HG02981 (cell line): ENCODE results near the gene KRI1.
A peak's percentile ranks its signal among the peaks of the same experiment; 100 is the strongest.
"Not testable (repeated sequence)": the region's sequence is repeated elsewhere in the genome, so short reads cannot be mapped to it uniquely, and the experiment has no call there.

Experiments
- ATAC-seq: cut with Tn5 transposase; IDR thresholded peaks from one replicate; pipeline ENCODE4 v1.9.1; 2021; ENCODE audit warnings: mild to moderate bottlenecking, moderate library complexity; ENCODE audit not compliant: unreplicated experiment

KRI1 gene

DNA sequence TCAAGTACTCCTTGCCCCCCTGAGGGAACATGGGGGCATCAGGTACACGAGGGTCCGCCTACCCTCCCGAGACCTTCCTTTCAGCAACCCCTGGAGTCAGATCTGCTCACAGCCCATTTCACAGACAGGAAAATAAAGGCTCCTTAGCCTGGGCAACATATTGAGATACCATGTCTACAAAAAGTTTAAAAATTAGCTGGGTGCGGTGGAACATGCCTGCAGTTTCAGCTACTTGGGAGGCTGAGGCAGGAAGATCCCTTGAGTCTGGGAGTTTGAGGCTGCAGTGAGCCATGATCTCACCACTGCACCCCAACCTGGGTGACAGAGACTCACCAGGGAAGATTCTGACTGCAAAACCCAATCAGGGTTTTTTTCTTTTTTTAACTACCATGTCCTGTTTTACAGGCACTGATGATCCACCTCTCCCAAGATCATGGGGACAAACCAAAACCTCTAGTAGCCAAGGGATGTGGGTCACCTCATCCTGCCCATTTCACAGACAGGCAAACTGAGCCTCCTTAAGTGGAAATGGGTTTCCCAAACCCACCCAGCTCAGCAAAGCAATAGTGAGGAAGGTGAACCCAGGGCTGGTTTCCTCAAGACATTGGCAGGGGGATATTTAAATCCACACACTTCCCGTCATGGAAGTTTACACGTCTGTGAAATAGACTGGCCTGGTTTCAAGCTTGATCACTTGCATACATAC, 9.4 kb upstream of the KRI1 start:
- no peak for ATAC-seq

DNA sequence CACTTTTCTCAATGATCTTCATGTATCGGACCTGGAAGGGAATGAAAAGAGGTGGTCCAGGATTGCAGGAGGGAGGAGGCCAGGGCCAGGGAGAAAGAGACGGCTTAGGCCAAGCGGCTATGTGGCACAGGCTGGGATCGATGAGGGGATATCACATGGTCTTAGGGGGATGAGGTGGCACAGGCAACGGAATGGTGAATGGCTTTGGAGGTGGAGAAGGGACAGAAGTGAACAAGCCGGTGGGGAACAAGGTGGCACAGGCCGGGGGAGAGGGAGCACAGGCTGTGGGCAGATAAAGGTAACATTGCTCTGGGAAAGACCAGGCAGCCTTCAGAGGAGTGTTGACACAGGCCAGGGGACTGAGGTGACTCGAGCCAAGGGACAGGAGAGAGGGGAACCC, 8.7 kb upstream of the KRI1 start:
- ATAC-seq: no peak

DNA sequence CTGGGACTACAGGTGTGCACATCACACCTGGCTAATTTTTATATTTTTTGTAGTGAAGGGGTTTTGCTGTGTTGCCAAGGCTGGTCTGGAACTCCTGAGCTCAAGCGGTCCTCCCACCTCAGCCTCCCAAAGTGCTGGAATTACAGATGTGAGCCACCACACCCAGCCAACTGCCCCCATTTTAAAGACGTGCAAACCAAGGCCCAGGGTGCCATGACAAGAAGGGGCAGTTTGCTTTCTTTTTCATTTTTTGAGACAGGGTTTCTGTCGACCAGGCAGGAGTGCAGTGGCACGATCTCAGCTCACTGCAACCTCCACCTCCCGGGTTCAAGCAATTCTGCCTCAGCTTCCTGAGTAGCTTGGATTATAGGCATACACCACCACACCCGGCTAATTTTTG, 8.0 kb upstream of the KRI1 start:
- not testable (repeated sequence) for ATAC-seq

DNA sequence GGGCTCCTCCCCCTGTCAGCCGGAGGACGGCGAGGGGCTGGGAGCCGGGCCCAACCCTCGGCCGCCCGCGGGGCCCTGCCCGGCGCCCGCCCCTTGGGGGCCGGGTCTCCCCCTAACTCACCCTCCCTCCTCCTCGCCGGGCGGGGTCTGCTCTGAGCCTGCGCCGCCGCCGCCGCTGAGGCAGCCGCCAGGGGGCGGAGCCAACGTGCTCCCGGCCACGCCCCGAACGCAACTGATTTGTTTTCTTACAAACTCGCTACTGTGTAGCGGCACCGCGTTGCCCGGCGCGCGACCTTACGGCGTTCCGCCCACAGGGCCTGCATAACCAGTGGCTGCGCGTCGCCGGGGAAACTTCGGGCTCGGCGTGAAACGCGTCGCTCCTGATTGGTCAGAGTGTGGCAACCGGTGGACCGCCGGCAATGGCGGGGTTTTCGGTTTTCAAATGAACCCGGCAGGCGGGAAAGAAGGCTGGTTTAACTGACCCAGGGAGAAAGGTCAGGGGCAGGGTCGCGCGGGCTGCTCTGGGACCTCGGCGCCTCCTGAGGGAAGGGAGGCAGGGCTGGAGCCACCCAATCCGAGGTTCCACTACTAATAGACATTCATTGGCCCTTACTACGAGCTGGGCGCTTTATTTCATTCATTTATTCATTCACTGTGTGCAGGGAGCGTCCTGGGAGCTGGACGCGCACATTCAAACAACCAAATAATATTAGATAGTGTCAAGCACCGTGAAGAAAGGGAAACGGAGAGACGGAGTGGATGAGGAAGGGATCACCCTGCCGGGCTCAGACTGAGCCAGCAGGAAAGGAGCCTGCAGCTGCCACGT, 3.2 kb upstream of the KRI1 start, which contains the start of gene CDKN2D:
TSS of gene CDKN2D (minus strand) at position 154 of the 826 bp plus-strand sequence. CDS start 326 bp downstream, outside the sequence.
- peak; percentile 57 for ATAC-seq

DNA sequence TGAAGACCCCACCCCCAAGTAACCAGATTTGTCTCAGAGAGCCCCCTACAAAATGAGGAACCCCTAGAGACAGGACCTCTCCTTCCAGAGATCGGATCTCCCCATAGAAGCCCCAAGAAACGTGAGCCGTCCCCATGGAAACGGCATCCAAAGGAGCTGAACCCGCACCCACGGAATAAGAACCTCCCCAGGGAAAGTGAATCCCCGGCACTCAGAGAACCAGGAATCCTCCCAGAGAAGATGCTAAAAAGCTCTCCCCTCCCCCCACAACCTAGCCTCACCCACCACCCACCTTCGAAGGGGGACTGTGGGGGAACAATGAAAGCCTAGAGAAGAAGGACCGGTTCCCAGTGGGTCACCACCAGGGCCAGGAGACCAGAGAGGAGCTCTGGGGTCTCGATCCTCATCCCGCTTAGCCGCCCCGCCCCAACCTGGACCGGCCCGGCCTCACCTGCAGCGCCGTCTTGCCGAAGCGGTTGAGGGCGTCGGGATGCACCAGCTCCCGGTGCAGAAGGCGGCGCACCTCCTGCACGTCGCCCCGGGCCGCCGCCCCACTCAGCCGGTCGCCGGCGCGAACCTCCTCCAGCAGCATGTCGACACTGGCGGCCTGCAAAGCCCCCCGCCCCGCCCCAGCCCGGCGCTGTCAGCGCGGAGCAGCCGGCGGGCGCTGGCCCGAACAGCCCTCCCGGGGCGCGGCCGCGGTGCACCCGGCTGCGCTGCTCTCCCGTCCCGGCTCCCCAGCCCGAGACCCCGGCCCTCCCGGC, 2.4 kb upstream of the KRI1 start:
- ATAC-seq: no peak

DNA sequence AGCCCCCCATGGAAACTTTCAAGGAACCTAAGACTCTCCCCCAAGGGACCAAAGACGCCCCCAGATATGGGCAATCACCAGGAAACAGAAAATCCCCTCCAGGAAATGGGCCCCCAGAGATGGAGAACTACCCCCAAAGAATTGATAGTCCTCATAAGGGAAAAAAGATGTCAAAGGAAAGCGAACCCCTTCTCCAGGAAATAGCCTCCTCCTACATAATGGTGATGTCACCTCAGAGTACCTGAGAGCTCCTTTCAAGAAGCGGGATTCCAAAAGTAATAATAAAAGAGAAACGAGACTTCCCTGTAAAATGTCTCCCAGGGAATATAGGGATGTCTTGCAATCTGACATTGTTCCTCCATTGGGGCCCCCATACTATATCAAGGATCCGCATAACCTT, 1.8 kb upstream of the KRI1 start:
- no peak for ATAC-seq

DNA sequence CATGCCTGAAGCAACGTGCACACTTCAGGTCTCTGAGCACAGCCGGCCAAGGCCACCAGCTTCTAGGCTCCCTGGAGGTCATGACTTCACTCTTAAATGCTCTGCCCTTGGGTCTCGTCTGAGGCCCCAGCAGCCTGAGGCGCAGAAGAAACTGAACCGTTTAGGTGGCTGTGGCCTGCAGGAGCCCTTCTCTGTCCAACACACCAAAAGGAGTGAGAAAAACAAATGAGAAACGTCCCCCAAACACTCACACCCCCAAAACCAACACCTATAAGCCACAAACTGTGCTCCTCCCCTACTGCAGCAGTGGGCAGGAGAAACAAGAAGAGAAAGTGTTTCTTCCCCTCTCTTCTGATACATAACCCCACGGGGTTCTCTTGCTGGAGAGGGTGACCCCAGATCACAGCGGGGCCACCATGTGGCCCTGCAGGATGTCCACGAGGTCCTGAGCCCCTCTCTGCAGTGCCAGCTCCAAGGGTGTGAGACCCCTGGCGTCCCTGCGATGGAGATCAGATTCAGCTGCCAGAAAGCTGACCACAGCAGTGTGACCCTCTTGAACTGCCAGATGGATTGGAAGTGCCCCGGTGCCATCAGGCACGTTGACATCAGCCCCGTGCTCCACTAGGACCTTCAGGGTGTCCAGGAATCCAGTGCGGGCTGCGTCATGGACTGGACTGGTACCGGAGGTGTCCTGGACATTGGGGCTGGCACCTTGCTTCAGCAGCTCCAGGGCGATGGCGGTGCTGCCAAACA, 1.0 kb upstream of the KRI1 start:
- ATAC-seq: no peak

DNA sequence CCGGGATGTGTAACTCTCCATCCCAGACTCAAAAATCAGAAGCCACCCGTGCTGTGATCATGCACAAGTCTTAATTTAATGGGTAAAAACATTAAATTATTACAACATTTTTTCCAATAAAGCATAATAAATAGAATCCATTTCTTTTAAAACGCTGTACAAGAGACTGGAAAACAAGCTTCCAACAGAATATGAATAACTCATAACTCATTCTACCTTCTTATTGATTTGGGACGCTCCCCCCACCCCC, 523 bp upstream of the KRI1 start:
- no peak for ATAC-seq

DNA sequence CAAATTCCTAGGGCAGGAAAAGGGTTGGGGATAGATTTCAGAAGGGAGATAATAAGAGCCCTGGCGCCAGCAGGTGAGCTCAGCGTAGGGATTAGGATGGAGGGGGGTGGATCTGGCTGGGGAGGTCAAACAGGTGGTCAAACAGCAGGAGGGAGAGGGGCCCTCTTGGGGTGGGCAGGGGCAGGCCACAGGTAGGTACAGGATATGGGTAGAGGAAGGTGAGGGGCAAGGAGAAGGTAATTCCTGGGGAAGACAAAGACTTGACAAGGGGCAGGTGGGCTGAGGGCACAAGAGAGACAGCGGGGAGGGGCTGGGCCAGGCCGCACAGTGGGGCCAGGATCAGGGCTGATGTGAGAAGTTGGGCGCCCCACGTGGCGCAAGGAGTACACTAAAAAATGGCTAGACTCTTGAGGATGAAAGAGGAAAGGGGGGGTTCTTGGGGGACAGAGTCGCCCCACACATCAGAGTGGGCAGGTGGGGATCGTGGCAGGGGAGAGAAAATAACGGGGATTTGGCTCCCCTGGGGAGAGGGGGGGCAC, 713 bp downstream of the KRI1 start:
- no peak for ATAC-seq

DNA sequence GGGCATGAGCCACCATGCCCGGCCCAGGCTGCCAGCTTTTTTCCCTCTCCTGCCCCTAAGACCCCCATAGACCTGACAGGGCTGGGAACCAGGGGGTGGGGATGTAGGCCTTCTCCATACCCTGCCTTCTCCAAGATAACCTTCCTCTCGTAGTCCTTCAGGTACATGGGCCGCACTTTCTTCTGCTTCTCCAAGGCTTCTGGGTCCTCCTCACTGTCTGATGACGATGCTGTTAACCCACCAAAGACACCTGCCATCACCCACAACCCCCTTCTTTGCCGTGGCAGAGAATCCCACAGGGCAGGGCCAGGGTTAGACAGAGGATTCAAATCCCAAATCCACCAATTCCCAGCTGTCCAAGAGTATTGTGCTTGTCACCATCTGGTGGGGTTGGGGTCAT, 3.2 kb downstream of the KRI1 start:
- no peak for ATAC-seq

DNA sequence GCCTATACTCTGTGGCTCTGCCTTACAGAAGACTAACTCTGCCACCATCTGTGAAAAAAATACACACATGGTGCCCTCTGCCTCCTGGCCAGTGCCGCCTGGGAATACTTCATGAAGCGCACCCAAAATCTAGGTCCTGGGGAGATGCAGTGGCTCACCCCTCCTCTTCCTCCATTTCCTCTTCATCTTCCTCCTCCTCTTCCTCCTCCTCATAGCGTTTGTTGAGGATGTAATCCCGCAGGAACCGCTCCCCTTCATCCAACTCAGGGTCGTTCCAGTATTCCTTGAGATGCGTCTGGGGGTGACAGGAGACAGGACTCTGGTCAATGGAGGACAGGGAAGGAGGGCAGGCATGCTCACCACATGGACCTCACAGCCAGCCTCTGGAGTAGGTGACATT, 5.7 kb downstream of the KRI1 start:
- ATAC-seq: no peak

DNA sequence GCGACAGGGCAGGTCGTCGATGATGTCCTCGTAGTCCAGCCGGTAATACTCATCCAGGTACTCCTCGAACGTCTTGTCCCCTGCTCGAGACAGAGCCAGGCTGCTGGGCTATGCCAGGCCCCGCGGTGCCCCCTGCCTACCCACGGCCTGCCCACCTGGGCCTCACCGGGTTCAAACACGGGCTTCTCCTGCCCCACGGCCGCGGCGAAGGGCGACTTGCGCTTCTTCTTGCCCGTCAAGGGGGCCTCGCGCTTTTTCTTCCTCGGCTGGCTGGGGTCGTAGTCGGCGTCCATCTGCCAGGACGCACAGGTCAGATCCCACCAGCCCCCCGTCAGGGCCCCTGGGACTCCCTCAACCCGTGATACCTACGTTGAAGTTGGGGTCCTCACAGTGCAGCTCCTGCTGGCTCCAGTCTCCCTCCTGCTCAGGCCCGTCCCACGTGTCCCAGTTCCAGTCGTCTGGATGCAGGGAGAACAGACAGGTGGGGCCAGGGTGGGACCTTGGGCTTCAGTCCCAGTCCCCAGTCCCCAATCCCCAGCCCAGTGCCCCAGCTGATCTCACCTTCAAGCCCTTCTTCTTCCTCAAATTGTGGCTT, 8.1 kb downstream of the KRI1 start:
- ATAC-seq: no peak

DNA sequence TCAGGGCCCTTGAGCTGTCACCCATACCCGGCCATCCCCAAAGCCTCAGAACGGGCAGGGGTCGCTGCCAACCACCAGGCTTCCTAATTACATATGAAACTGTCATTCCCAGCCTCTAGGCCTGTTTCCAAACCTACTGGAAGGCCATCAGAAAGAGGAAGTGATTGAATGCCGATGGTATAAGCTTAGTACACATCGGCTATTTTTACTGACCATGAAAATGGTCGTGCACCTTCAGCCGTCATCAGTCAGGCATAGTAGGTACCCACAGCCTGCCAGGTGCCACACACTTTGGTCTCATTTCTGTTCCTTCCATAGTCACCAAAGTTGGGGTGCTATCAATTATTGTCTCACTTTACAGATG, 10.2 kb downstream of the KRI1 start:
- no peak for ATAC-seq

DNA sequence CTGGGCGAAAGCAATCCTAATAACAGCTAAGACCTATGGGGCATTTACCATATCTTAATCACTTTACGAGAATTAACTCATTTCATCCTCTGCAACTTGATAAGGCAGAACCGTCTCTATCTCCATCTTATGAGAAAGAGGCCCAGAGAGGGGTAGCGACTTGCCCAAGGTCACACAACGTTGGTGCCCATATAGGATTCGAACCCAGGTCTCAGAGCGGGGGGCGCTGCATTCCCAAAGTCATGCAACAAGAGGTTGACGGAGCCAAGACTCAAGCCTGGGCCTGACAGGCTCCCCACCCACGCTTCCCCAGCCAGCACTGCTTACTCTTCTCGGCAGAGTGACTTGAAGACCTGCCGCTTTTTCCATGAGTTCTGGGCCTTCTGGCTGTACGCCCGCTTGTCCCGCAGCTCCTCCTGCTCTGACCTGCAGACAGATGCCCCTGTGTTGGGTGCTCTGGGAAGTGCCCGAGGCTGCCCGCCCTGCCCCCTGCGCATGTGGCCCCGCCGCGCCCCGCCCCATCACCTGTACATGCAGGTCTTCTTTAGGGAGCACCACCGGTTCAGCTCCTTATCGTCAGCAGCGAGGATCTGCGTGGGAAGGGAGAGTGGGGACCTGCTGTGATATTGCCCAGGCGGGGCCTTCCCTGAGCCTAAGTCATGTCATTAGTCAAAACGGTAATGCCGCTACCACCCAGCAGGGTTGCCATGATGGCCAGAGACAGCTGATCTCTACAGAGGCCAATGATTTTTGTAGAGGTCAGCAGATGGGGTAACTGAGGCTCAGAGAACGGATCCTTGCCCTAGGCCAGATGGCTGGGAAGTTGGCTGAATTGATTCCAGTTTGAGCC, 10.8 kb downstream of the KRI1 start:
- ATAC-seq: no peak

DNA sequence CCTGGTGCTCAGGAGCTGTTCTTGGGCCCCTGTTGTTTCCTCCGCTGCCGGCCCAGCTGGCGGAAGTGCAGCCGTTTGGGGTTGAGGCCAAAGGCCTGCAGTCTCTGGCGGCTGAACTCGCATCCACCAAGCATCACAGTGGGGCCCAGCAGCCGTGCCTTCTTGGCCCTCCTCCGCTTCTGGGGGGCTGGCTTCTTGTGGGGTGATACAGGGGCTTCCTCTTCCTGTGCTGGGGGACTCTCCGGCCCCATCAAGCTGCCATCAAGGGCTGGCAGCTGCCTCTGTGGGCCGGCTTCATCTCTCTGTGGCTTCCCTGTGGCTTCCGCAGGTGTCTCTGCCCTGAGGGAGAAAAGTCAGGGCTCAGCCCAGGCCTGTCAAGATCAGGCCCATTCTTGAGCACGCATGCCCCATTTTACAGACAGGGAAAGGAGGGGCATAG, 11.8 kb downstream of the KRI1 start:
- ATAC-seq: peak; percentile 73

DNA sequence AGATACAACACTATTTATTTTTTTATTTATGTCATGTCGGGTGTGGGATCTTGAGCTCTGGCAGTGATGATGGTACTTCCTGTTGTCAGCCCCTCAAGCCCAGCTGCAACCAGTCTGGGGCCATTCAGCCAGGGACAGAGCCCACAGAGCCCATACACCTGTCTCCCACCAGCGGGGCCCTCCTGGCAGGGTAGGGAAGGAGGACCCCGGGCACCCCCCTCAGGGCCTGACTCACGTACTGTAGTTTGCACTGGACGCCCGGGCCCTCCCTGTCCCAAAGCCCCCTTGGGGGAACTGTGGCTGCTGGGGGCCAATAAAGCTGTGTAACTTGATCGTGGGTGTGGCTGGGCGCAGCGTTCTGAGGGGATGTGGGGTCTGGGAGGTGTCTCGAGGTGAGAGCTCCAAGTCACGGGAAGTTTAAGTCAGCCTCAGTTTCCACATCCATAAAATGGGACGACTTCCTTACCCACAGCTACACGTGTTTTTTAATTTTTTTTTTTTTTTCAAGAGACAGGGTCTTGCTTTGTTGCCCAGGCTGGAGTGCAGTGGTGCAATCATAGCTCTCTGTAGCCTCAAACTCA, 12.6 kb downstream of the KRI1 start:
- no peak for ATAC-seq

DNA sequence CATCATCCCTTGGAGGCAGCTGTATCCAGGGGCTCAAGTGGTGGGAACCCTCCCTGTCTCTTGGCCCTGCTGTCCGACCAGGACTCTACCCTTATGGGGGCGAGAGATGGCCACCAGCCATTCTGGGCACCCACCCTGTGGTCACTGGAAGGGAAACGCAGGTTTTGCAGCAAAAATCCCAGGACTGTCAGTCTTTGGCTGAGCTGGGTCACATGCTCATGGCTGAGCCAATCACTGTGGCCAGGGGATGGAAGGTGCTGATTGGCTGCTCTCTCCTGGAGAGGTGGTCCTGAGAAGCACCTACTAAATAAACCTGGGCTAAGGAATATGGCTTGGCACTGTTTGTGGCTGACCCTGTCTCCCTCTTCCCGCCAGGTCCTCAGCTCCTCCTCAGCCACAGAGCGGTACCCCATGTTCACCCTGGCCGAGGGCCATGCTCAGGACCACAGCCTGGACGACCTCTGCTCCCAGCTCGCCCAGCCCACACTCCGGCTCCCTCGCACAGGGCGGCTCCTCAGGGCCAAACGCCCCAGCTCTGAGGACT, 13.2 kb downstream of the KRI1 start:
- ATAC-seq: no peak

DNA sequence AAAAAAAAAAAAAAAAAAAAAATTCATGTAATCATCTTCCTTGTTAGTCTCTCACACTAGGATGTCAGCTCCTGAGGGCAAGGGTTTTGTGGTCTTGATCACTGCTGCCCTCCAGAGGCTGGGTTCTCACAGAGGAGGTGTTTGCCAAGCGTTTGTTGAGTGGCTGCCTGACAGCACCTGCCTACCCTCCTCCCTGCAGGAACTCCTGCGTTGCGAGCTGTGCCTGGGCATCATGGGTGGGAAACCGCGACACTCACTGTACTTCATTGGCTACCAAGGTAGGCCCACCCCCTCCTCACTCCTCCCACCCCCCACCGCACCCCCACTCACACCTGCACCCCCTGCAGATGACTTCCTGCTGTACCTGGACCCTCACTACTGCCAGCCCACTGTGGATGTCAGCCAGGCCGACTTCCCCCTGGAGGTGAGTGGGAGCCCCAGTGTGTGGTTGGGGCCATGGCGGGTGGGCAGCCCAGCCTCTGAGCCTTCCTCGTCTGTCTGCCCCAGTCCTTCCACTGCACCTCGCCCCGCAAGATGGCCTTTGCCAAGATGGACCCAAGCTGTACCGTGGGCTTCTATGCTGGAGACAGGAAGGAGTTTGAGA, 14.0 kb downstream of the KRI1 start:
- ATAC-seq: no peak

DNA sequence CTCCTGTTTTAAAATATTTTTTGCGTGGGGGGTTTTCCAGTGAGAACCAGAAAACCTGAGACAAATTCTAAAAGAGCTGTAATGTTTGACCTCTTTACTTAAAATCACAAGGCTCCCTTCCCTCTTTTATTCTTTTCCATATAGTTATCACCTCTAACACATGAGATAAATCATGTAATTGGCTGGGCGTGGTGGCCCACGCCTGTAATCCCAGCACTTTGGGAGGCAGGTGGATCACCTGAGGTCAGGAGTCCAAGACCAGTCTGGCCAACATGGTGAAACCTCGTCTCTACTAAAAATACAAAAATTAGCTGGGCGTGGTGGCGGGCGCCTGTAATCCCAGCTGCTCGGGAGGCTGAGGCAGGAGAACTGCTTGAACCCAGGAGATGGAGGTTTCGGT, 14.8 kb downstream of the KRI1 start:
- not testable (repeated sequence) for ATAC-seq
